ENCODE results near the gene ZNF174.

The ZNF174 gene

DNA sequence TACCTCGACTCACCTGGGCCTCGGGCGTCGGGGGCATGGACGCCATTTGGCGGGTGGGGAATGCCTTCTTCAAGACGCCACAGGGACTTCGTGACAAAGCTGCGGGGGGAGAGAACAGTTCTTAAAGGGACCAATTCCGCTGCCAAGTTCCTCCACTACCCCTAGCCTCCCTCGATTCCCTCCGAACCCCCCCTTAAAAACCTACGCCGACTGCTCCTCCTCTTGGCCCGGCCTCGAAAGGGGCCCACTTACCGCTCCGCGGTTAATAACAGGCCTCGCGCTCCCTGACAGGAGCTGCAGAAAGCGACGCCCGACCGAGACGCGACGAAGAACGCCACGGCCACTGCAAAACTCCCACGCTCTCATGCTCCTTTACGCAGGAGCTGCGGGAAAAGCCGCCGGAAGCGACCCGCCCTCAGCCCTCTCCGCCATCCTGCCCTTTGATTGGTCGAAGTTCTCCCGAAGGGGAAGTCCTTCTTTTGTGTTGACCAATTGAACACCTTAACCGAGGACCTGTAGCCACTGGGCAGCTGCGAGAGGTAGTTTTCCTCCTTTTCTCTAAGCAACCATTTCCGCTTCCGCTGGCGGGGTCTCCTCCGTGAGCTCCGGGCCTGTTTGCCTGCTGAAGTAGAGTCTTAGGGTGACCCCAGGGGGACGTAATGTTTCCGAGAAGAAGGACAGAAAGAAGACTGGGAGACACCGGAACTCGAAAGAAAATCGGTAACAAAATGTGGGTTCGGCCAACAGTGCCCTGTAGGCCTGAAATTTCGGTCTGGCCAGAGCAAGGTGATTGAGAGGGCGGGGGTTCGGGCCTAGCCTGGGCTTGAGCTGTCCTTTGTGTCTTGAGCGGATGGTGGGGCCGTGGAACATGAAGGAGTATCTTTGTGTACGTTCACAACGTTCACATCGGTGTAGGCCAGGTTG is 42.4 kb downstream of the ZNF174 start, which contains the start of the genes NAA60 and ZNF597:
Gene NAA60 (plus strand): TSS at position 573 of the 924 bp plus-strand sequence. CDS start 32,548 bp downstream, outside the sequence.
Gene ZNF597 (minus strand): TSS at position 397 of the 924 bp plus-strand sequence. CDS start 351 bp downstream, at position 46.
- DNase-seq: peak; percentile 61

DNA sequence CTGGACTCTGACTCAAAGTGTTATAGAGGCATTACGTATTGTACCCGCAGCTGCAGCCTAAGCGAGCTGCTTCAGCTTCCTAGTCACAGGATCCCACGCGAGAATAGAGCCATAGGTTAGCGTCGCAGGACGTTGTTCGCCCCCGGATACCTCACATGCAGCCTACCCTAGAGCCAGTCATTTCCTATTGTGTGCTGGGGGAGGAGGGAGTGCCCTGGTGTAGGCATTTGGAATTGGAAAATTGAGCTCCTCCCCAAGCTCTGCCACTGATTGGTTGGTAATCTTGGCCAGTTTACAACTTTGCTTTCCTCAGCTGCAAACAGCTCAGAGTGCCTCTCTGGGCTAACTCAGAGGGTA is 43.0 kb downstream of the ZNF174 start:
- no peak for DNase-seq

- no peak for DNase-seq
These were observed 53.1 kb downstream of the ZNF174 start for GRCh38 chr16:3454093-3454492.

DNA sequence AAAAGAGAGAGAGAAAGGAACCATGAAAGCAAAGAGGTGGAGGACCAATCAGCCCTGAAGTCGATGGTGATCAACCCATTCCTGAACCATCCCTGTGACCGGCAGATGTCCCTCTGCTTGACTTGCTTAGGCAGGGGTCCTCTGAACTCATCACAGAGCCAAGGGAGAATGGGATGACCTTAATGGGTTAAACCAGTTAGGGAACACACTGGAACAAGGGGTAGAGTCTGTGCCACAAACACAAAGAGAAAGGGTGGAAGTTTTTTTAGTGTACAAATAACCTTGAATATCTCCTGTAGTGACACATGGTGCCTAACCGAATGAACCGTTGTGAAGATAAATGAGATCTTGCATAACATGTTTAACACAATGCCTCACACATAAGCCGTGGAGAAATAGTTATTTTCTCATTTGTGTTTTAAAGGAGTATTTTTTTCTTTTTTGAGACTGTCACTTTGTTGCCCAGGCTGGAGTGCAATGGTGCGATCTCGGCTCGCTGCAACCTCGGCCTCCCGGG is 53.7 kb downstream of the ZNF174 start:
- DNase-seq: no peak

DNA sequence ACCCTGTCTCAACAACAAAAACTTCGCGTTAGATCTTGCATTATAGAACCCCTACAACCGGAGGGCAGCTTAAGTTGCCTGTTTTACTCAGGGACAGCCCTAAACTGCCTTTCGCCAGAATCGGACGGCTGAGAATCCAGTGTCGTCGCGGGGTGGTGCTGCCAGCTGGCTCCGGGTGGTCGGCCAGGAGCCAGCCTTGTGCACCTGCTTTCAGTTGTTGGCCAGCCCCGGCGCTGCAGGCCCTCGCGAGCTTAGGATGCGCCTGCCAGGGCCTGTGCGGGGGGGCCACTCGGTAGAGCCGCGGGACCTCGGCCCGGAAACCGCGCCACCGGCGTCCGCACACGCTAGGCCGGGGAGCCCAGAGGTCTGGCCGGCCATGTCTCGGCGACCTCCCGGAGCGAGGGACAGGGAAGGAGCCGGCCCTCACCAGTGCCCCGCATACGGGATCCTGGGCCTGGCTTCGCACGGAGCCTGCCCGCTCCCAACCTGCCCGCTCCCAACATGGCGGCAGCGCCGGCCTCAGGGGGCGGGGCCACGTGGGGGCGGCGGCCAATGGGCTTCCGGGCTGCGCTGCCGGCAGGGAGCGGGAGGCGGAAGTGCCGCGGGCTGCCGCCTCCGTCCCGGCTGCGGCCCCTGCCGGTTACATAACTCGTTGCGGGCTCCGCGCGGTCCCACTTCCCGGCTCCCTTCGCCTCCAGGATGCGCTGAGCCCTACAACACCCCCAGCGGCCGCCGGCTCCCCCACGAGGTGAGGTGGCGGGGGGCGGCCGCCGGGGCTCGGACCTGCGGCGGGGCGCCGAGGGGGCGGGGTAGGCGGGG is 56.6 kb downstream of the ZNF174 start:
- peak; percentile 88 for DNase-seq

DNA sequence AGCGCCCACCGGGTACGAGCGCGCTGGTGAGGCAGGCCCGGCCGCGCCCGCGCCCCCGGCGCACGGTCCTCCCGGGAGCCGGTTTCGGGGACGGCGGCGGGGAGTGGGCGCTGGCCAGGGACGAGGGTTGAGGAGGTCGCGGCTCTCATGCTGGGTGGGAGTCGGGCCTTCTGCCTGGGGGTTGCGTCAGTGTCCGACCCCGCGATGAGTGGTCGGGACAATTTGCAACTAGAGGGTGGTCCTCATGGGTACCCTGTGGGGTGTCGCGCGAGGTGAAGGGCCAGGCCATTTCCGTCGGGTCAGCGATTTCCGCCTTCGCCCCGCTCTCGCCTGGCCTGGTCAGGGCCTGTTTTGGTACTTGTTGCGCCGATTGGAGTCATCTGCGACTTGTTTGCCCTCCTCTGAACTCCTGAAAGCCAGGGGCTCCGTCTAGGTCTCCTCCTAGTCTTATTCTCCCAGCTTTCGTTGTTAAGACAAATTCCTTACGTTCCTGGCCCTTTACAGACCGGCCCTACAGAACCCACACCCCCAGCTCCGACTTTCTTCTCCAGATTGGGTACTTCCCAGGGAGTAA is 57.4 kb downstream of the ZNF174 start:
- no peak for DNase-seq

DNA sequence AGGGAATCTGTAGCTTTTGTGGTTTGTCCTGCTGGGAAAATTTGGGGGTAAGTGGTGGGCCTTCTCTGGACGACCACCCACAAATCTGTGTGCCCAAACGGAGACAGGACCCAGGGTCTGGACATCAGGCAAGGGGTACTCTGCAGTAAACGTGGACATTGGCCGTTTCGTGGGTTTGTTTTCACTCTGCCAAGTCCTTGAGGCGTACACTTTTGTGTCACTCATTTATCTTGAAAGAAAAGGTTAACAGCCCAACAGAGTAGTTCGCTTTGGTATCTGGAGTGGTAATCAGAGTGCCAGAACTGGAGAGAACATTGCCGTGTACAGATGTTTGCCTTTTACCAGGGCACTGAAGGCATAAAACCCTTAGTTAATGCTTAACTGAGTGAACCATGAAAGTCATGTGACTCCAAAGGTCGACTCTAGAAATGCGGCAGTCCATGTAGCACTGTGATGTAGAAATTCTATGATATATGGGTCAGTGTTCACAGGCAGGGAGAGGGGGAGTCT is 57.9 kb downstream of the ZNF174 start:
- DNase-seq: no peak

Data from activated T-cell treated with anti-CD3 and anti-CD28 coated beads for 4 hours (primary cell).